ENCODE measurements around the gene HIBCH. TPM values are rescaled to one million over a fixed set of nuclear protein-coding genes. Genes with fewer than 3 reads are reported as not detected.

The HIBCH gene
- total RNA-seq, 4 donors from 2014 or later: 27.5 to 40.1 (median 32.7) TPM

DNA sequence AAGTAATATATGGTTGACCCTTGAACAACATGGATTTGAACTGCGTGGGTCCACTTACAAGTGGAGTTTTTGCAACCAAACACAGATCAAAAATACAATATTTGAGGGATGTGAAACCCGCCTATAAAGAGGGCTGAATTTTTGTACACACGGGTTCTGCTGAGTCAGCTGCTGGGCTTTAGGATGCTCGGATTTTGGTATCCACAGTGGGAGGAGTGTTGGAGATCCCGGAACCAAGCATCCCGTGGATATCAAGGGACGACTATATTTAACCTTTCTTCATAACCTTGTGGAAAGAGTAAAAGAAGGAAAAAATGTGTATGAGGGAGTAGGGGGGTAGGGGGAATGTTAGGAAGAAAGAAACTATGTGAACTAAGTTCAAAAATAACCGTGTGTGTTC, 13.8 kb upstream of the HIBCH start:
- no peak for DNase-seq
- intact Hi-C loops (cut with DNase I): no loop called here
- 68 to 78% methylated on average over 8 of the region's 8 CpGs for WGBS, 2 donors
- H3K27ac ChIP-seq: no peak overlapping the region
- H3K27me3 ChIP-seq: no peaks in the 10 kb centered on the region
- TF ChIP-seq CTCF (IDR thresholded peaks at IDR 0.05) (no peak), POLR2A (IDR thresholded peaks at IDR 0.05) (no peak)
- H3K4me3 ChIP-seq (replicated peaks in 1 of 3): no peak overlapping the region
- no peaks in the 10 kb centered on the region for H3K36me3 ChIP-seq
- H3K4me1 ChIP-seq: no peaks in the 10 kb centered on the region
- H3K9me3 ChIP-seq: no peaks in the 10 kb centered on the region

GRCh38 chr2:190328573-190329147, 9.0 kb upstream of the HIBCH start:
- Histone ChIP-seq H3K27ac (no peak overlapping the region), H3K4me1 (peaks cover 0 to 6% of the 10 kb centered on the region in 2 donors), H3K36me3 (no peaks in the 10 kb centered on the region), H3K27me3 (no peaks in the 10 kb centered on the region), H3K4me3 (replicated peaks in 1 of 3) (no peak overlapping the region), H3K9me3 (no peaks in the 10 kb centered on the region)
- 93 to 94% methylated on average over 3 of the region's 3 CpGs for WGBS, 2 donors
- TF ChIP-seq POLR2A (IDR thresholded peaks at IDR 0.05) (no peak), CTCF (IDR thresholded peaks at IDR 0.05) (no peak)
- intact Hi-C loops (cut with DNase I): no loop called here
- DNase-seq: no peak

DNA sequence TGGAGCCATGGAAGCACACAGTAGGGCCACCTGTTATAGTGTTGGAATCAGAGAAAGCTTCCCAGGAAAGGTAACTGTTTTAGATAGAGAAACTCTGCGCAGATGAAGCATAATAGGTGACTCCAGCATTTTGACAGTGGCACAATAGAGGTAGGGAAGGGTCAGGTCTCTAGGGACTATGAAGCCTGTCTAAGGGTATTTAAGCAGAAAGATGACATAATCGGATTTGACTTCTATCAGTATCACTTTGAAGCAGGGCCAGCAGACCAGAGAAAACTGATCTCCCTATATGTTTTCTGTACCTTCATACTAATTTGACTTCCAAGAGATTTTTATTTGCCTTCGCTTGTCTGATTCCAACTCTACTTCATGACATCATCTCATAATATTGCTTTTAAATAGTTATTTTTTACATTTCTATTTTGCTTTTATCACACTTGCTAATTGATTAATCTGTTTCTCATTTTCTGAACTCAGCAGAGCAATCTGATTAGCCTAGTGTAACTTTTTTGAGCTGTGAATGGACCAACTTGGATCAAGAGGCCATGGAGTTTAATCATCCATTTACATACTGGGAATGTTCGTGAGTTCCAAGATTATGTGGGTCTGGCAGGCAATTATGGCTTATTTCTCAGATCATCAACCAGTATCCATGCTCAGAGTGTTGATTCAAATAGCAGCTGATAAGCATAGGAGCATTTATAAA, 8.4 kb upstream of the HIBCH start:
- WGBS, 2 donors: 84 to 85% methylated on average over 4 of the region's 4 CpGs
- no peak for DNase-seq
- H3K4me1 ChIP-seq: peaks cover 0 to 6% of the 10 kb centered on the region in 2 donors
- no peaks in the 10 kb centered on the region for H3K9me3 ChIP-seq
- H3K27me3 ChIP-seq: no peaks in the 10 kb centered on the region
- TF ChIP-seq CTCF (IDR thresholded peaks at IDR 0.05): no peak
- no peak for TF ChIP-seq POLR2A (IDR thresholded peaks at IDR 0.05)
- H3K36me3 ChIP-seq: no peaks in the 10 kb centered on the region
- intact Hi-C loops (cut with DNase I): no loop called here
- H3K4me3 ChIP-seq (replicated peaks in 1 of 3): no peak overlapping the region
- no peak overlapping the region for H3K27ac ChIP-seq

- whole genome bisulfite sequencing, 2 donors: 30 to 34% methylated on average over 2 of the region's 2 CpGs
Observed at GRCh38 chr2:190325588-190325987, 6.0 kb upstream of the HIBCH start.

More at GRCh38 chr2:190325588-190325987, 6.0 kb upstream of the HIBCH start:
- intact Hi-C loops (cut with DNase I): no loop called here
- peak; percentile 31 to 53 for DNase-seq
- no peaks in the 10 kb centered on the region for H3K36me3 ChIP-seq
- no peak for TF ChIP-seq CTCF (IDR thresholded peaks at IDR 0.05)
- no peak for TF ChIP-seq POLR2A (IDR thresholded peaks at IDR 0.05)
- no peak overlapping the region for H3K4me3 ChIP-seq (replicated peaks in 1 of 3)
- H3K9me3 ChIP-seq: no peaks in the 10 kb centered on the region
- H3K4me1 ChIP-seq: peaks cover 0 to 6% of the 10 kb centered on the region in 2 donors
- H3K27me3 ChIP-seq: no peaks in the 10 kb centered on the region
- H3K27ac ChIP-seq: no peak overlapping the region
